ENCODE measurements around the gene LYRM2.

LYRM2 gene

GRCh38 chr6:89555806-89556205 lies 82.7 kb downstream of the LYRM2 start:
- DNase-seq (ENCODE audit: low read depth, low spot score): no peak

- DNase-seq (ENCODE audit: low read depth, low spot score): no peak
Observed at GRCh38 chr6:89555031-89555430, 83.5 kb downstream of the LYRM2 start.

GRCh38 chr6:89554106-89554505 lies 84.4 kb downstream of the LYRM2 start:
- no peak for DNase-seq (ENCODE audit: low read depth, low spot score)

- no peak for DNase-seq (ENCODE audit: low read depth, low spot score)
Observed at GRCh38 chr6:89553431-89553830, 85.1 kb downstream of the LYRM2 start.

GRCh38 chr6:89547281-89547680 lies 91.3 kb downstream of the LYRM2 start:
- DNase-seq (ENCODE audit: low read depth, low spot score): no peak

GRCh38 chr6:89542866-89543265 lies 95.7 kb downstream of the LYRM2 start:
- DNase-seq (ENCODE audit: low read depth, low spot score): no peak

GRCh38 chr6:89542081-89542857 lies 96.3 kb downstream of the LYRM2 start:
- DNase-seq (ENCODE audit: low read depth, low spot score): no peak

- DNase-seq (ENCODE audit: low read depth, low spot score): no peak
Observed at GRCh38 chr6:89539779-89540178, 98.8 kb downstream of the LYRM2 start.

- no peak for DNase-seq (ENCODE audit: low read depth, low spot score)
Observed at GRCh38 chr6:89536231-89536630, 102.3 kb downstream of the LYRM2 start.

GRCh38 chr6:89530982-89531381 lies 107.6 kb downstream of the LYRM2 start:
- DNase-seq (ENCODE audit: low read depth, low spot score): no peak

- DNase-seq (ENCODE audit: low read depth, low spot score): no peak
Observed at GRCh38 chr6:89528866-89529265, 109.7 kb downstream of the LYRM2 start.

- DNase-seq (ENCODE audit: low read depth, low spot score): no peak
Observed at GRCh38 chr6:89527634-89528033, 110.9 kb downstream of the LYRM2 start.

- DNase-seq (ENCODE audit: low read depth, low spot score): no peak
Observed at GRCh38 chr6:89526563-89526869, 112.0 kb downstream of the LYRM2 start.

GRCh38 chr6:89525786-89526562 lies 112.6 kb downstream of the LYRM2 start:
- DNase-seq (ENCODE audit: low read depth, low spot score): no peak

- no peak for DNase-seq (ENCODE audit: low read depth, low spot score)
Observed at GRCh38 chr6:89522778-89523177, 115.8 kb downstream of the LYRM2 start.

GRCh38 chr6:89520736-89521135 lies 117.8 kb downstream of the LYRM2 start:
- DNase-seq (ENCODE audit: low read depth, low spot score): no peak

GRCh38 chr6:89518352-89519055 lies 120.0 kb downstream of the LYRM2 start:
- no peak for DNase-seq (ENCODE audit: low read depth, low spot score)

Data from iPS DF 19.7 (cell line).